ENCODE data around the gene EYA3. TPM values are rescaled to one million over a fixed set of nuclear protein-coding genes. Genes with fewer than 3 reads are reported as not detected.
A peak's percentile ranks its signal among the peaks of the same experiment; 100 is the strongest.

EYA3 gene
- total RNA-seq, 1 experiment from 2014 or later: 29.4 TPM

- H3K4me1 Mint-ChIP-seq: no peaks in the 10 kb centered on the region
- TF ChIP-seq CBFB (CRISPR knock-in tag; IDR thresholded peaks at IDR 0.05; ENCODE audit: low read depth) (no peak), ZNF263 (CRISPR knock-in tag; IDR thresholded peaks at IDR 0.05; ENCODE audit: low read depth) (no peak), HMGA2 (CRISPR knock-in tag; IDR thresholded peaks at IDR 0.05) (no peak), KAT7 (CRISPR knock-in tag; IDR thresholded peaks at IDR 0.05; ENCODE audit: borderline replicate concordance) (no peak)
- ATAC-seq (no peak), DNase-seq (ENCODE audit: low spot score) (no peak)
- H3K27me3 Mint-ChIP-seq (ENCODE audit: low read depth): no peaks in the 10 kb centered on the region
- no peak overlapping the region for H3K4me3 Mint-ChIP-seq
- no peak overlapping the region for H3K27ac Mint-ChIP-seq
- H3K36me3 Mint-ChIP-seq: peaks cover 6% of the 10 kb centered on the region
- H3K9me3 Mint-ChIP-seq: no peaks in the 10 kb centered on the region
- ChIA-PET POLR2A (no interaction called here), CTCF (interaction anchor here (1.8 kb wide), 1 partner anchor 173 kb away, joined by 4 read pairs; no protein-coding TSS in a partner anchor)
These were observed 52.0 kb downstream of the EYA3 start for GRCh38 chr1:28036431-28036830.

DNA sequence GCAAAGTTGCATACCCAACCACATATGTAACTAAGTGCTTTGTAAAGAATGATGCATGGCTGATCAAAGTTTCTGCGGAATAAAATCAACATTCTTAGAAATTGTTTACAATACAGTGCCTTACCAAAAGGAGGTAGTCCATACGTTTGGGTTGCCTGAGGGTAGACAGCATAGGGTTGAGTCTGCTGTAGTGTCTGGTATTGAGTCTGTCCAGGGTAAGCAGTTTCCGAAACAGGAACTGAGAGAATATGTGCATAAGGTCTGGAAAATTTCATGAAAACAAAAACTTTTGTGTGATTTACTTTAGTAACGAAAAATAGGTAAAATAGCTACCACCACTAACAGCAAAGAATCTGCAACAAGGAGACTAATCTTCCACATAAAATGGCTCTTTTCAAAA, 53.0 kb downstream of the EYA3 start:
- H3K4me1 Mint-ChIP-seq: no peaks in the 10 kb centered on the region
- ATAC-seq (no peak), DNase-seq (ENCODE audit: low spot score) (no peak)
- peaks cover 5% of the 10 kb centered on the region for H3K36me3 Mint-ChIP-seq
- no peaks in the 10 kb centered on the region for H3K9me3 Mint-ChIP-seq
- TF ChIP-seq CREB1 (CRISPR knock-in tag; IDR thresholded peaks at IDR 0.05) (no peak), ATF2 (CRISPR knock-in tag; IDR thresholded peaks at IDR 0.05; ENCODE audit: borderline replicate concordance, low read depth) (no peak), SP1 (CRISPR knock-in tag; conservative IDR thresholded peaks at IDR 0.05) (no peak), ZNF232 (CRISPR knock-in tag; IDR thresholded peaks at IDR 0.05) (no peak), ZNF396 (CRISPR knock-in tag; IDR thresholded peaks at IDR 0.05; ENCODE audit: borderline replicate concordance) (no peak), TEAD4 (CRISPR knock-in tag; IDR thresholded peaks at IDR 0.05) (no peak), ZNF138 (CRISPR knock-in tag; conservative IDR thresholded peaks at IDR 0.05) (no peak), E2F5 (CRISPR knock-in tag; IDR thresholded peaks at IDR 0.05) (no peak), ELF4 (CRISPR knock-in tag; IDR thresholded peaks at IDR 0.05; ENCODE audit: low read depth) (no peak), KAT7 (CRISPR knock-in tag; IDR thresholded peaks at IDR 0.05; ENCODE audit: borderline replicate concordance) (no peak), RELA (CRISPR knock-in tag; IDR thresholded peaks at IDR 0.05; ENCODE audit: borderline replicate concordance) (no peak), MYBL2 (CRISPR knock-in tag; IDR thresholded peaks at IDR 0.05) (no peak), EMX1 (CRISPR knock-in tag; IDR thresholded peaks at IDR 0.05) (no peak)
- TF ChIP-seq, protein P1, sequence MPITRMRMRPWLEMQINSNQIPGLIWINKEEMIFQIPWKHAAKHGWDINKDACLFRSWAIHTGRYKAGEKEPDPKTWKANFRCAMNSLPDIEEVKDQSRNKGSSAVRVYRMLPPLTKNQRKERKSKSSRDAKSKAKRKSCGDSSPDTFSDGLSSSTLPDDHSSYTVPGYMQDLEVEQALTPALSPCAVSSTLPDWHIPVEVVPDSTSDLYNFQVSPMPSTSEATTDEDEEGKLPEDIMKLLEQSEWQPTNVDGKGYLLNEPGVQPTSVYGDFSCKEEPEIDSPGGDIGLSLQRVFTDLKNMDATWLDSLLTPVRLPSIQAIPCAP (CRISPR knock-in tag; IDR thresholded peaks at IDR 0.05): no peak
- TF ChIP-seq, protein P2, sequence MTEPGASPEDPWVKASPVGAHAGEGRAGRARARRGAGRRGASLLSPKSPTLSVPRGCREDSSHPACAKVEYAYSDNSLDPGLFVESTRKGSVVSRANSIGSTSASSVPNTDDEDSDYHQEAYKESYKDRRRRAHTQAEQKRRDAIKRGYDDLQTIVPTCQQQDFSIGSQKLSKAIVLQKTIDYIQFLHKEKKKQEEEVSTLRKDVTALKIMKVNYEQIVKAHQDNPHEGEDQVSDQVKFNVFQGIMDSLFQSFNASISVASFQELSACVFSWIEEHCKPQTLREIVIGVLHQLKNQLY (CRISPR knock-in tag; IDR thresholded peaks at IDR 0.05): no peak
- H3K4me3 Mint-ChIP-seq: no peak overlapping the region
- POLR2A ChIA-PET: no interaction called here
- no peaks in the 10 kb centered on the region for H3K27me3 Mint-ChIP-seq (ENCODE audit: low read depth)
- CTCF ChIA-PET: no interaction called here
- H3K27ac Mint-ChIP-seq: peak overlapping the region; percentile 32

DNA sequence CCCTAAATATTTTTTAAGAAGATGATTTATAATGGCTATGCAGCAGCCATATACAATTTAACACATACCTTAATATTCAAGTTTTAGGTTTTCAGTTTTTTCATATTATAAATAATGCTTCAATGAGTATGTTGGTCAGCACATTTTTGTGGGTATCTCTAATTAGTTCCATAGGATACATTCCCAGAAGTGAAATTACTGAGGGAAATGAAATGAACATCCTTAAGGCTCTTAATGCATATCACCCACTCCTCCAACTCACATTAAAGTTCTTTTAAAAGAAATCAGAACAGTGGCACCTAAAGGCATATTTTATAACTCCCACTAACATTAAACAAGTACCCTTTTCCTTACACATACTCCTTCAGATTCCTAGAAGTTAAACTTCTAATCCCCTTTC, 56.1 kb downstream of the EYA3 start:
- CTCF ChIA-PET: no interaction called here
- H3K4me1 Mint-ChIP-seq: no peaks in the 10 kb centered on the region
- no peak overlapping the region for H3K4me3 Mint-ChIP-seq
- H3K9me3 Mint-ChIP-seq: no peaks in the 10 kb centered on the region
- no peaks in the 10 kb centered on the region for H3K27me3 Mint-ChIP-seq (ENCODE audit: low read depth)
- no peak for ATAC-seq
- H3K27ac Mint-ChIP-seq: no peak overlapping the region
- no peak for DNase-seq (ENCODE audit: low spot score)
- POLR2A ChIA-PET: no interaction called here
- H3K36me3 Mint-ChIP-seq: no peaks in the 10 kb centered on the region
- no peak for TF ChIP-seq ATF1 (CRISPR knock-in tag; IDR thresholded peaks at IDR 0.05)
- TF ChIP-seq FOXP1 (CRISPR knock-in tag; IDR thresholded peaks at IDR 0.05; ENCODE audit: borderline replicate concordance): no peak
- no peak for TF ChIP-seq ZNF219 (CRISPR knock-in tag; IDR thresholded peaks at IDR 0.05; ENCODE audit: borderline replicate concordance)
- TF ChIP-seq GTF2I (CRISPR knock-in tag; conservative IDR thresholded peaks at IDR 0.05): no peak
- no peak for TF ChIP-seq NFATC4 (CRISPR knock-in tag; IDR thresholded peaks at IDR 0.05)
- TF ChIP-seq, protein P3, sequence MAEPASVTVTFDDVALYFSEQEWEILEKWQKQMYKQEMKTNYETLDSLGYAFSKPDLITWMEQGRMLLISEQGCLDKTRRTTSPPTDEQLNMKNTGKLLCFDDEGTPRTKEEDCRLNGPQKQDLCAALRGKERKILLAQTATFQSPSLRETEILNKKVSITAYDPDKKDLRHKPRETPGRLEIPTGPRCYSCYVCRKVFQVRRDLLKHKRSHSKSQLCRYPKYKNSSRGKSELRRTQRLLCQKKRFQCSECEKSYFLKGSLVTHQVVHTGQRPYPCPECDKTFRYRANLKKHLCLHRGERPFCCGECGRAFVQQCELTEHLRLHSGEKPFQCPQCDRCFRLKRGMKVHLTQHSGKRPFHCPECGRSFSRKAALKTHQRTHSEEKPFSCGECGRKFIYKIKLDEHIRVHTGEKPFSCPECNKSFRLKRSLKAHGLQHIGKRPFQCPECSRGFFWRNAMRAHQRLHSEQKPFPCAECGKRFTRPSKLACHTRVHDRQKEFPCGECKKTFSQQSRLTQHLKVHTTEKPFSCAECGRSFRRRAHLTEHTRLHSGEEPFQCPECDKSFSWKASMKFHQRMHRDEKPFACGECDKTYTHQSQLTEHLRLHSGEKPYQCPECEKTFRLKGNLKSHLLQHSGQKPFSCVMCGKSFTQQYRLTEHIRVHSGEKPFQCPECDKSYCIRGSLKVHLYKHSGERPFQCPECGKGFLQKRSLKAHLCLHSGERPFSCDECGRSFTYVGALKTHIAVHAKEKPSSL (CRISPR knock-in tag; conservative IDR thresholded peaks at IDR 0.05): no peak
- no peak for TF ChIP-seq ERG (CRISPR knock-in tag; IDR thresholded peaks at IDR 0.05)
- no peak for TF ChIP-seq HMGA2 (CRISPR knock-in tag; IDR thresholded peaks at IDR 0.05)
- TF ChIP-seq ZBTB21 (CRISPR knock-in tag; IDR thresholded peaks at IDR 0.05; ENCODE audit: borderline replicate concordance): no peak
- no peak for TF ChIP-seq SMAD4 (CRISPR knock-in tag; IDR thresholded peaks at IDR 0.05)
- TF ChIP-seq ATF3 (CRISPR knock-in tag; conservative IDR thresholded peaks at IDR 0.05): no peak

All from WTC11 (cell line).